NOMO-1 (cell line): Measurements from ENCODE around the gene TOMM5.
"Not testable (repeated sequence)": the region's sequence is repeated elsewhere in the genome, so short reads cannot be mapped to it uniquely, and the experiment has no call there.

ENCODE experiments used
- DNase-seq, 2 experiments: peaks; one replicate each; lab custom pipeline; 2025; ENCODE audit not compliant: unreplicated experiment in 2 of 2; lab: John Stamatoyannopoulos, UW

TOMM5 gene

GRCh38 chr9:37617161-37617560 is 24.8 kb upstream of the TOMM5 start:
- DNase-seq = no peak

GRCh38 chr9:37611961-37612360 is 19.6 kb upstream of the TOMM5 start:
- no peak for DNase-seq

DNA sequence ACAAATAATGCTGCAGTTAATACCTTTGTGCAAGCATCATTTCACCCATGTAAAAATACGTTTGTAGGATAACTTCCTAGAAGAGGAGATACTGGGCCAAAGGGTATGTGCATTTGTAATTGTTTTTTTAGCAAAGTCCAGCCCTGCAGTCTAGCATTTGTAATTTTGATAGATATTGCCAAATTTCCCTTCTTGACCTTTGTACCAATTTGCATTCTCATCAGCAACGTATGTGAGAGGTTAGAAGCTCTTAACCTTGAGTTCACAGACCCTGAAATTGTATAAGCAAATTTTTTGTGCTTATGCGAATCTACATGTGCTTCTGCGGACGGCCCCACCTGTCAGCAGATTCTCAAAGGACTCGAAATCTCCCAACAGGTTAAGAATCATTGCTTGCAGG is 18.6 kb upstream of the TOMM5 start:
- DNase-seq = no peak

DNA sequence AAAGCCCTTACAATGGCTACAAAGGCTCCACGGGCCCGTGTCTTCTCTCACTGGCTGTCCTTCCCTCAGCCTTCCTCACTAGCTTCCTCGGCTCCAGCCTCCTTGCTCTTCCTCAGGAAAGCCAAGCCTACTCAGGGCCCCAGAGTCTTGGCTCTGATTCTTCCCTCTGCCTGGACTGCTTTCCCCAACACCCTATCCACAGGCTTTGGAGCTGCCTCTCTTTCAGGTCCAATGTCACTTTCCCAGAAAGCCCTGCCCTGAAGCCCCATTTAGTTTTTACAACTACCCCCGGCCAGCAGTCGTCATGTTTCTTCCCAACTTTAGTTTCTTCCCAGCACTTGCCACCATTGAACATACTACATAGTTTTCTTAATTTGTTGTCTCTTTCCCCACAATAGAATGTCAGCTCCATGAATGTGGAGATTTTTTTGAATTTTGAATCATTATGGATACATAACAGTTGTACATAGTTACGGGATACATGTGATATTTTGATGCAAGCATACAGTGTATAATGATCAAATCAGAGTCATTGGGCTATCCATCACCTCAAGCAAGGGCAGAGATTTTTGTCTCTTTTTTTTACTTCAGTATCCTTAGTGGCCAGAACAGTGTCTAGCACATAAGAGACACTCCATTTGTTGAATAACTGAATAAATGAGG is 17.5 kb upstream of the TOMM5 start:
- no peak for DNase-seq

DNA sequence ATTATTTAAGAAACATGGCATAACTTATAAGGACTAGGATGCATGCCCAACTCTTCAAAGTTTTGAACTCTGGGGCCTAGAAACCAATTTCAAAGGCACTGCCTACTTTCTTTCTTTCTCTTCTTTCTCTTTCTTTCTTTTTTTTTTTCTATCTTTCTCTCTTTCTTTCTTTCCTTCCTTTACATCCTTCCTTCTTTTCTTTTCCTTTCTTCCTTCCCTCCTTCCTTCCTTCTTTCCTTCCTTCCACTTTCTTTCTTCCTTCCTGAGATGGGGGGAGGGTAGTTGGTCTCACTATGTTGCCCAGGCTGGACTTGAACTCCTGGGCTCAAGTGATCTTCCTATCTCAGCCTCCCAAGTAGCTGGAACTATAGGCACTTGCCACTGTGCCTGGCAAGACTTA is 15.9 kb upstream of the TOMM5 start:
- DNase-seq = no peak

DNA sequence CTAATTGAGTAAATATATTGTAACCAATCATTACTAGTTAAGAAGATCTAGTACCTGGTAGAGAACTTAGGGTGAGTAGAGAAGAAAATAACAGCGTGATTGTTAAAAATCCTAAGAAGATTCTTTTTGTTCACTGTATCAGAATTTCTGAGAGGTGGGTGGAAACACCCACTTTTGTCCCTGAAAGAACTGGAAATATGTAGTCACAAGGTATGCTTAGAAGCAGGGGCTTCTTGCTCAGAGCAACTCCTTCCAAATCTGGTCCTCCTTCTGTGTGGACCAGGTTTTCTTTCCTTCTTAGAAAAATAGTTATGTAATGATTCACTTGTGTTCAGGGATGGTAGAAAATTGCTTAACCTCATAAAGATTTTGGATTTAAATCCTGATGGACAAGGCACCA is 11.9 kb upstream of the TOMM5 start:
- DNase-seq = no peak

DNA sequence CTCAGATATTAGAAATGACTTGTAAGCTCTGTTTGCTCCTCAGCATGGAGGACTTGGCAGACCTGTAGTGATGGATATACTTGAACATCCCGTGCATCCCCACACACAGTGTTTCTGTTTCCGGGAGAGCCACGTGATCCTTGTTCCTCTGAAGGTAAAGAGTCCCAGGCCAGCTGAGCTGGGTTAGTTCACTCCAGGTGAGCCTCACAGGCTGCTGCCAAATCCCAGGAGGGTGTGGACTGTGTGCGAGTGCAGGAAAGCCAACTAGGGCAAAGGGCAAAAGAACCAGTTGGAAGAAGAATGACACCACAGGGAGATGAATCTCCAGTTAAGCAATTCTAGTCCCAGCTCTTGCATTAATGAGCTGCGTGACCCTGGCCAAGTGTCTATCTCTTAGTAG is 10.4 kb upstream of the TOMM5 start:
- no peak for DNase-seq

GRCh38 chr9:37602061-37602460 is 9.7 kb upstream of the TOMM5 start:
- not testable (repeated sequence) for DNase-seq

DNA sequence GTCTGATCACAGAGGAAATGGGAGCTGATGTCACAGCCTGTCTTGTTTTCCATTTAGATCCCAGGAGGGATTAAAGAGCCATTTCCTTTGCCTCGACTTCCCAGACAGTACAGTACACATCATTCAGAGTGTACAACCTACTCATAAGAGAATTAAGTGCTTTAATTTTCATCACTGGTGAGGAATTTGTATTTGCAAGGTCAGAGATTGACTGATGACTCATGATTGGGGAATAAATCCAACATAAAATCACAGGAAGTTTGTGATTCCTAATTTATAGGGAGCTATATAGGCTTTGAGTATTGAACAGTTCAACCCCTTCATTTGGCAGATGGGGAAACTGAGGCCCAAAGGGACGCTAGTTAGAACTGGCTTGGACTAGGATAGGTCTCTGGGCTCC is 4.1 kb upstream of the TOMM5 start:
- DNase-seq = no peak

GRCh38 chr9:37593883-37594448 is 1.6 kb upstream of the TOMM5 start:
- no peak for DNase-seq

DNA sequence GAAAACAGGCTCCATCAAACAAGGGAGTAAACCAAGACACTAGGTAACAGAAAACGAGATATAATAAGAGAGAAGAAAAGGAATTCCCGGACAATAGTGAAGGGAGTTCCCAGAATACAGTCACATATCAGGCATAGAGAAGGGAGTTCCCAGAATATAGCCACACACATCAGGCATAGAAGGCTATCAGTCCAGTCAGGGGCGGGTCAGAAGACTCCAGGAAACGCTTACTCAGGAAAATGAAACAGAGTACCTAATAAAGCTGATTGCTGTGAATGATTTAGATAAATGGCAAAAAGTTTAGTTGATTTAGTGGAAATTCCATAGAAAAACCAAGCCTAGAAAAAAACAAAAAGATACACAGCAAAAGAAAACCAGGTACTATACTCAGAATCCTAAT is 4.9 kb downstream of the TOMM5 start:
- no peak for DNase-seq

GRCh38 chr9:37583522-37584121 is 8.8 kb downstream of the TOMM5 start:
- no peak for DNase-seq

GRCh38 chr9:37582548-37583157 is 9.7 kb downstream of the TOMM5 start:
- DNase-seq = no peak

- DNase-seq = no peak
These were observed 16.3 kb downstream of the TOMM5 start, which contains the start of gene FBXO10 for GRCh38 chr9:37575921-37576721. Gene FBXO10, minus strand, starts transcription at chr9:37576380. Its CDS starts 34,612 bp downstream, at chr9:37541768.

GRCh38 chr9:37575511-37575914 is 16.9 kb downstream of the TOMM5 start:
- DNase-seq = no peak

DNA sequence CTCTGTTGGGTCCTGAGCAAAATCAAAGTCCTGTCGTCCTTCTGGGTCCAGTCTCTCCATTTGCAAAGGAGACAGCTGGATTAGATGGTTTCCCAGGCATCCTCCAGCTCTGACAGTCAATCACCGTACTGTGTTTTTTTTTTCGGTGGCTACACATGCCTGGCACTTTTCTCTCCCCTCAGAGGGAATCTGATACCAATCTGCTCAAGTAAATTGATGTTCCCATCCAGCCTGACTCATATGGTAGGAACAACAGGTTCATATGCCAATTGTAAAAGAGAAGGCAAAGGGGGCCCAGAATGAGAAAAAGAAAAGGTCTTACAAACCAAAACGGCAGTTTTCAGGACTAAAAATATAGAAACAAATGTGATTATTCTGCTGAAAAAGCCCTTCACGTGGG is 17.4 kb downstream of the TOMM5 start:
- no peak for DNase-seq

DNA sequence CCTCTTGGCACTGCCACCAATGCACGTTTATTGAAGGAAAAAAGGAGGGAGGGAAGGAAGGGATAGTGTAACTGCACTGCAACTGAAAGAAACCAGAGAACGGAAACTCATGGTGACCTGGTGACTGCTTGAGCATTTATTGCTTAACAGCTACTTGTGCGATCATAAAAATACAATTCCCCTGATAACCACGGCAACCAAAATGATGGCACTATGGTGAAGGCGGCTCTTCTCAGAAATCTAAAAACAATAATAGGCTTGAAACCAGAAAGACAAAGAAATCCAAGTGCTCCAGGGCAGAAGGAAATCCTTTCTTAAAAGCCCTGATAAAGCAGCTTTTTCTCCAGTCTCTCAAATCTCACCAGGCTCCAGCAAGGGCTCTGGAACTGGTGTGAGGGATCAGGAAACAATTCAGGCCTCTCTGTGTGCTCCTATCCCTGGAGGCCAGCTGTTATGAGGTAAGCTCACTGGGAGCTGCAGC is 18.1 kb downstream of the TOMM5 start:
- no peak for DNase-seq

- DNase-seq = no peak
These were observed 21.1 kb downstream of the TOMM5 start for GRCh38 chr9:37571282-37571681.

DNA sequence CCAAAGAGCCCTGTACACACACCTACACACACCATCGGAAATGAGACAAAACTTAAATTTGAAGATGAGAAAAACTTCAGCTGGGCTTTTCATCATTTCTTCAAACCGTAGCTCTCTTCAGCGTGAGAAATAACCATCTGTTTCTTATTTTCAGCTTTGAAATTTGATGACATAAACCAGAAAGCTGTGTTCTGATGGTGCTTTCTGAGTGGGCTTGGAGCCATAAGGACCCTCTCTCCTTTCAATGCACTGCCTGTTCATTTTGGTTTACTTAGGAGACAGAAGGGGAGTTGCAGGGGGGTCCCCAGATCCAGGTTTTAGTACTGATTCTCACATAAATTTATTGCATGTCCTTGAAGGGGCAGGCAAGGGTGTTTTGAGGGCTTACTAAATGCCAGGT is 25.7 kb downstream of the TOMM5 start:
- DNase-seq = no peak

GRCh38 chr9:37565661-37566618 is 26.5 kb downstream of the TOMM5 start:
- no peak for DNase-seq
